ENCODE data around the gene TMEM161A. TPM values are rescaled to one million over a fixed set of nuclear protein-coding genes. Genes with fewer than 3 reads are reported as not detected.

TMEM161A gene
- total and polyA plus RNA-seq, 2 experiments from 2014 or later: 121 to 136 TPM

DNA sequence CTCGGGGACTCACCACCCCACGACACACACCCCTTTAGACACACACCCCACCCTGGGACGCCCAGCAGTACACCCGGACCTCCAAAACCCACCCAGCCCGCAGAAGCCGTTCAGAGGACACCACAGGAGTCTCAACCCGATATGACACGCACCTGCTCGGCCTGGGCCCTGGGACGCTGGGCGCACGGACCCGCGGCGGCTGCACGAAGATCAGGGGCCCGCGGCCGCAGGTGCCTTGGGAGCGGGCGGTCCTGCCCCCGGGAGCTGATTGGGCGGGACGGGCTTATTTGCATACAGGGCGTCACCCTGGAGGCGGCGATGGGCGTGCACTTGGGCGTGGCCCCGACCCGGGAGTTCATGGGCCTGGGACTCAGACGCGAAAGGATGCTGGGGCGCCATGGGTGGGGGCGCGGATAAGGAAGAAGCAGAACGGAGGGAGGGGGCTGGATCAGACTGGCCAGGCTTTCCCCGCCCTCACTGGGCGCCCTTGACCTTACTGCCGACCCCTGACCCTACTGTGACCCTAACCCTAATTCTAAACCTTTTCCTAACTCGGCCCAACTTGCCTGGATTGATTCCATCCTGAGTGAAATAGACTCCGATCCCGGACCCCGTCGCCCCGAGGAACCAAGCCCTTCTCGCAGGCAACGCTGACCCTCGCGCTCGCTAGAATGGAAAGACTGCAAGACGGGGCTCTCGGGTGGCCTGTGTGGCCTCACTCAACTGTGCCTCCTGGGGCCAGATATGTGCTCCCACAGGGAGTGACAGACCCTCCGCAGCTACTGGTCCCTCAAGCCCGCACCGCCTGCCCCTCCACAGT lies 32.0 kb upstream of the TMEM161A start, which contains the start of gene MEF2B:
TSS of gene MEF2B (minus strand) at position 211 of the 820 bp plus-strand sequence. CDS start 19,528 bp downstream, outside the sequence.
- TF ChIP-seq, protein P1, sequence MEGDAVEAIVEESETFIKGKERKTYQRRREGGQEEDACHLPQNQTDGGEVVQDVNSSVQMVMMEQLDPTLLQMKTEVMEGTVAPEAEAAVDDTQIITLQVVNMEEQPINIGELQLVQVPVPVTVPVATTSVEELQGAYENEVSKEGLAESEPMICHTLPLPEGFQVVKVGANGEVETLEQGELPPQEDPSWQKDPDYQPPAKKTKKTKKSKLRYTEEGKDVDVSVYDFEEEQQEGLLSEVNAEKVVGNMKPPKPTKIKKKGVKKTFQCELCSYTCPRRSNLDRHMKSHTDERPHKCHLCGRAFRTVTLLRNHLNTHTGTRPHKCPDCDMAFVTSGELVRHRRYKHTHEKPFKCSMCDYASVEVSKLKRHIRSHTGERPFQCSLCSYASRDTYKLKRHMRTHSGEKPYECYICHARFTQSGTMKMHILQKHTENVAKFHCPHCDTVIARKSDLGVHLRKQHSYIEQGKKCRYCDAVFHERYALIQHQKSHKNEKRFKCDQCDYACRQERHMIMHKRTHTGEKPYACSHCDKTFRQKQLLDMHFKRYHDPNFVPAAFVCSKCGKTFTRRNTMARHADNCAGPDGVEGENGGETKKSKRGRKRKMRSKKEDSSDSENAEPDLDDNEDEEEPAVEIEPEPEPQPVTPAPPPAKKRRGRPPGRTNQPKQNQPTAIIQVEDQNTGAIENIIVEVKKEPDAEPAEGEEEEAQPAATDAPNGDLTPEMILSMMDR (IDR thresholded peaks at IDR 0.05; ENCODE audit: low read depth, low read length): no peak
- H3K27ac ChIP-seq: no peak within 1 kb of the TSS
- H3K27me3 ChIP-seq: peaks cover 12% of the 10 kb centered on the region
- DNase-seq (ENCODE audit: low read depth in 1 of 2, low spot score in 1 of 2): peak; percentile 73 to 93
- no peak within 1 kb of the TSS for H3K4me3 ChIP-seq
- no peaks in the 10 kb centered on the region for H3K9me3 ChIP-seq (ENCODE audit: low read depth)
- no peaks in the 10 kb centered on the region for H3K36me3 ChIP-seq
- no peaks in the 10 kb centered on the region for H3K4me1 ChIP-seq (ENCODE audit: low read depth)

DNA sequence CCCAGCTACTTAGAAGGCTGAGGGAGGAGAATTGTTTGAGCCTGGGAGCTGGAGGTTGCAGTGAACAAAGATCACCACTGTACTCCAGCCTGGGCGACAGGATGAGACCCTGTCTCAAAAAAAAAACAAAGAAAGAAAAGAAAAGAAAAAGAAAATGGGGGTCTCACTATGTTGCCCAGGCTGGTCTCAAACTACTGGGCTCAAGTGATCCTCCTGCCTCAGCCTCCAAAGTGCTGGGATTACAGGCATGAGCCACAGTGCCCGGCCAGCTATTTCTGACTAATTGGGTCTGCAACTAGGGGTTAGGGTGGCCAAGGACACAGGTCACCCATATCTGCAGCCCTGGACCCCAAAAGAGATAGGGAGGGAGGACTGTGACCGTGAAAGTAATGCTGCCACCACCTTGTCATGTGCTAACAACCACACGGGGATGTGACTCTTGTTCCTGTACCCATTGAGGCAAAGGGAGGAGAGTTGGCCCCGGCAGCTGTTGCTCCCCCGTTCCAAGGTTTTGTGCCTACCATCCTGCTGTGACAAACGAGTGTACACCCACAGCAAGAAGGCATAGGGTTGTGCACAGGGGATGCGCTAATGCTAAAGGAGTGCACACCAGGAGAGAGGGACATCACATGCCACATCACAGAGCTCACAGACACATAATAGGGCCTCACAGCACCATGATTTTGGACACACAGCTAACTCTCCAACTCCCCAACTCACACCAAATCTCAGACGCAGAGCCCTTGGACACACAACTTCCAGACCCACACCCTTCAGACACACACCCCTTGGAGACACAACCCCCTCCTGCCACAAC lies 31.2 kb upstream of the TMEM161A start:
- no peak for DNase-seq (ENCODE audit: low read depth in 1 of 2, low spot score in 1 of 2)
- Histone ChIP-seq H3K27me3 (peaks cover 12% of the 10 kb centered on the region), H3K4me1 (ENCODE audit: low read depth) (no peaks in the 10 kb centered on the region), H3K36me3 (no peaks in the 10 kb centered on the region), H3K4me3 (no peak overlapping the region), H3K27ac (no peak overlapping the region), H3K9me3 (ENCODE audit: low read depth) (no peaks in the 10 kb centered on the region)
- TF ChIP-seq, protein P1 (IDR thresholded peaks at IDR 0.05; ENCODE audit: low read depth, low read length): no peak

DNA sequence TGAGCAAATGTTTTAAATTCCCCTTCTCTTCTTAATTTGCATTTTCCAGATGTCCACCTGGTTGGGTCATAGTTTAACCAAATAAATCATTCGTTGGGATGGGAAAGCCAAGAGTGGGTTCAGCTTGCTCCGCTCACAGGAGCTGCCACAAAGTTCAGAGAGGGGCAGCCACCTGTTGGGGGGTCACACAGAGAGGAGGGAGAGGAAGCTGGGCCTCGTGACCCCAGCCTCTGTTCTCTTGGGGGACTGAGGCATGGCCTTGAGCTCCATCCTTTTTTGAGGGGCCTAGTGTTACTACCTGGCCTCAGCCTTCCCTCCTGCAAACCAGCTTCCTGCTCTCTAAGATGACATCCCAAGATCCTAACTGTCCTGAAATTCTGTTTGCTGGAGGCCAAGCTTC lies 29.3 kb upstream of the TMEM161A start:
- Histone ChIP-seq H3K27ac (no peak overlapping the region), H3K36me3 (no peaks in the 10 kb centered on the region), H3K27me3 (peaks cover 12% of the 10 kb centered on the region), H3K4me1 (ENCODE audit: low read depth) (no peaks in the 10 kb centered on the region), H3K4me3 (no peak overlapping the region), H3K9me3 (ENCODE audit: low read depth) (no peaks in the 10 kb centered on the region)
- TF ChIP-seq, protein P1 (IDR thresholded peaks at IDR 0.05; ENCODE audit: low read depth, low read length): no peak
- DNase-seq (ENCODE audit: low read depth in 1 of 2, low spot score in 1 of 2): no peak

DNA sequence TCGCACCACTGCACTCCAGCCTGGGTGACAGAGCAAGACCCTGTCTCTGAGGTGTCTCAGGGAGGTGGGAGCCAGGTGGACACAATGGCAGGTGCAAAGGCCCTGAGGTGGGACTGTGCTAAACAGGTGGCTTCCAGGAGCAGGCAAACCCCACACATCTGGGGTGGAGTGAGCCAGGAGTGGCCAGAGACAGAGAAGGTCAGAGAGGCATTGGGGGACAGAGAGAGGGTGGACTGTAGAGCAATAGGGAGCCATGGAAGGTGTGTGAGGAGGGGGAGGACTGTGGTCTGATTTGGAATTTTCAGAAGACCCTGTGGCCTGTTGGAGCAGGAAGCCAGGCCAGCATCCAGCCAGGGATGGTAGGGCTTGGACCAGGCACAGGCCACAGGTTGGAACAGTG lies 27.1 kb upstream of the TMEM161A start:
- Histone ChIP-seq H3K4me1 (ENCODE audit: low read depth) (no peaks in the 10 kb centered on the region), H3K4me3 (no peak overlapping the region), H3K36me3 (no peaks in the 10 kb centered on the region), H3K27ac (no peak overlapping the region), H3K27me3 (peaks cover 12% of the 10 kb centered on the region), H3K9me3 (ENCODE audit: low read depth) (no peaks in the 10 kb centered on the region)
- DNase-seq (ENCODE audit: low read depth in 1 of 2, low spot score in 1 of 2): no peak
- TF ChIP-seq, protein P1 (IDR thresholded peaks at IDR 0.05; ENCODE audit: low read depth, low read length): no peak

DNA sequence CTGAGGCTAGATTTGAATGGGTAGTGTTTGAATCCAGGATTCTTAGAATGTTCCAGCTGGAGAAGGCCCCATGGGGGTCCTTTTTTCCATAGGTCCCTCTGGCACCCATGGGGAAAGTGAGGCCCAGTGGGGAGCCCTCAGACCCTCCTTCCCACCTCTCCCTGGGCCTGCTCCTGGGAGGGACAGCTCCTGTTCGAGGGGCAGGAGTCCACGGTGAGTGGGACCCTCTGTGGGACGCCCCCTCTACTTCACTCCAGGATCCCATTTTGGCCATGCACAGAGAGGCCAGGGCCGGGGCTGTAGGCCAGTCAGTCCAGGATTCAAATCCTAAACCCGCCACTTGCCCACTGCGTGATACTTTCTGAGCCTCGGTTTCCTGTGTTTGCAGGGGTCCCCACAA lies 24.2 kb upstream of the TMEM161A start:
- no peaks in the 10 kb centered on the region for H3K4me1 ChIP-seq (ENCODE audit: low read depth)
- TF ChIP-seq, protein P1 (IDR thresholded peaks at IDR 0.05; ENCODE audit: low read depth, low read length): no peak

More for the DNA sequence above, 24.2 kb upstream of the TMEM161A start:
- Histone ChIP-seq H3K27ac (no peak overlapping the region), H3K4me3 (no peak overlapping the region), H3K27me3 (no peaks in the 10 kb centered on the region), H3K9me3 (ENCODE audit: low read depth) (no peaks in the 10 kb centered on the region), H3K36me3 (no peaks in the 10 kb centered on the region)
- no peak for DNase-seq (ENCODE audit: low read depth in 1 of 2, low spot score in 1 of 2)

Data from cardiac muscle cell (in vitro differentiated cells and primary cell).